CD4-positive, alpha-beta T cell treated with Interleukin-21 for 1 hour (primary cell): Measurements from ENCODE around the gene ADD1.

Experiments
- DNase-seq: peaks from one replicate; pipeline ENCODE4 v3.0.0-alpha.2; 2020

The ADD1 gene

DNA sequence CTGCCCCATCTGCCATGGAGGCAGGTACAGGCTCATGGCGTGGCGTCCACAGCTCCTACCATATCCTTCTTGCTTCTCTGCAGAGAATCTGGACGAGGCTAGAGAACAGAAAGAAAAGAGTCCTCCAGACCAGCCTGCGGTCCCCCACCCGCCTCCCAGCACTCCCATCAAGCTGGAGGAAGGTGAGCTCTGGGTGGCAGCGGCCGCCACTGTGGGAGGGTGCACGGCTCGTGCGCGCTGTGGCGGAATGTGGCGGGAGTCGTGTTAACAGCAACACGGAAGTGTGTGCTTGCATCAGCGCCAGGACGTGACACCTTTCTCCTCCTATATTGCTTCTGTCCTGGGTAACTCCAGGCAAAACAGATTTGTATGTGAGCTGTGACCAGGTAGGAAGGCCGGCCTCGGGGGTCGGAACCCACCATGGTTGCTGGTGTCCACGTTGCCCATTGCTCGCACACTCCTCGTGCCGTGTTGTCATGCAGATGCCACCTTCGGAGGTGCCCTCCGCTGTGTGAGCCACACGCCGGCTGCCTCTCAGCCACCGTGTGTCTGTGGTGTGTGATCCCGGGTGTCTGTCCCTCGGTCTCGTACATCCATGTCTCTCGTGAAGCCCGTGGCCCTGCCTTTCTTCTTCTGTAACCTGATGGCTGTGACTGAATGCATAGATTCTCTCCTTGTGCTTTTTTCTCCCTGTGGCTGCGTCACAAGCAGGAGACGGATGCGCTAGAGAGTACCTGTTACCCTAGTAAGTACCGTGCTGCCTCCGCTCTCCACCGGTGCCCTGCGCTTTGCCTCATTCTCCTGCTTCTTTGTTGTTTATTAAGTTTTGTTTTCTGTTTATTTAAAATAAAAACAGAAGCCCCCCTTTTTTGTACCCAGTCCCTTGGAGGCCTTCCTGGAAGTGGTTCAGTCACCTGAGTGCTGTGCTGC lies 82.6 kb downstream of the ADD1 start:
- DNase-seq, result no peak

DNA sequence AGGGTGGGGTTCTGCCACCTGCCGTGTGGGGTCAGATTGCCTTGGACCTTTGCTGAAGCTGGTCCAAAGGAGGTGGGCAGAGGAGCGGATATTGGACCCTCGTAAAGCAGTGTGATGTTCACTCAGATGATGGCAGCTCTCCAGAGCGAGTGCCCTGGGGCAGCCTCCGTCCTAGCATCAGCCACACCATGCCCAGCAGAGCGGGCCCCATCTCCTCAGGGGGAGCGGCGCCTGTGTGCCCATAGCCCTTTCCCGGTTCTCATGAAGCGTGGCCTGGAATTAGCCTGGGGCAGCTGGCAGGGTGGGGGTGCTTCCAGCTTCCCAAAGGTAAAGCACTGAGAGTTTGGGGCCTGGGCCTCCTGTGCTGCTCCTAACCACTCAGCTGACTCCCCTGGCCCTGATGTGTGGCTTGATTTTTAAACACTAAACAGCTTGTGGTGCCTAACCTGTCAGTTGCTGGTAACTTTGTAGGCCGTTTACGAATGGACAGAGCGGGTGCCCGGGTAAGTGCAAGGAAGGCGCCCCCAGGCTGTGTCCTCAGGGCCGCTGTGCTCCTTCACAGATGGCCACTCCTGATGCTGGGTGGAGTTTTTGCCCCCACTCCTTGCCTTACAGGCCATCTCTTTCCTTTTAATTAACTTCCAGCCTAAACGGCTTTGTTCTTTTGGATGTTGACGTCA lies 83.5 kb downstream of the ADD1 start:
- DNase-seq, result no peak

DNA sequence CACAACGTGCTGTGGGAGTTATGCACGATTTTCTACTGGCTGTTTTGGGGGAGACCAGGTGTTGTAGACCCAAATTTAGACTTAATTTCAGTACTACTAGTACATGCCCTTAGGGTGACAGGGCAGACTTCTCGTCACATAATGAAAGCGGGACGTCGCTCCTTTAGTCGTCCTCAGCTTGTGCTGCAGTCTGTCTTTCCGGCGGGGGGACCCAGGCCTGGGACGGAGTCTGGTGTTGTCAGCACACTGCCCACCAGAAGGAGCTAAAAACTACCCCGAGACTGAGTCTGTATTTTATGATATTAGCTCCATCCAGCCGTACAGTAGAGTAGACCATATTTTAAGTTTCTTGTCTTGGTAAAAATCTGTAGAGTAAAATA lies 84.0 kb downstream of the ADD1 start:
- no peak for DNase-seq

GRCh38 chr4:2928242-2929176 lies 84.9 kb downstream of the ADD1 start:
- no peak for DNase-seq

- no peak for DNase-seq
Observed at GRCh38 chr4:2929469-2929868, 85.8 kb downstream of the ADD1 start.

DNA sequence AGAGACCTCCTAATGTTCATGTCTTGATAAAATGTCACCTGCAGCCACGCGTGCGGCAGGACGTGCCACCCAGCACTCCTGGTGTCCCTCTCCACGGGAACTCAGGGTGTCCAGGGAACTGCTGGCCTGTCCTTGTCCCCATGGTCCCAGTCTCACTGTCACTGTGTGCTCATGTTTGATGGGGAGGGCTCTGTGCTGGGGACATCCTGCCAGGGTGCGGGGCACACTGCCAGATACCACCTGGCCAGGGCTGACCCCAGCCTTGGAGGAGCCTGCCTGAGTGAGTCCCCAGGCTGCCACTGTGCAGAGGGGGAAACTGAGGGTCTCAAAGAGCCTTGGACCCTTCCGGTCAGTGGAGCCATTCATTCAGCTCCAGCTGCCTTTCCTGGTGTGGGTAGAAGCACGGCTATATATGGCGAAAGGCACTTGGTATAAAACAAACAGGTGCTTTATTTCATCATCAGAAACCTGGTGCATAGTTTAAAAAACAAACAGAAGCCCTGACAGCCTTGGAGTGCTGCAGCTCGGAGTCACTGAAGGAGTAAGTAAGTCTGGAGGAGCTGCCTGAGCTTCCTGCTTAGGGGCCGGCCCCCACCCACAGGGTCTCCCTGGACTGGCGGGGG lies 86.6 kb downstream of the ADD1 start:
- DNase-seq, result no peak

DNA sequence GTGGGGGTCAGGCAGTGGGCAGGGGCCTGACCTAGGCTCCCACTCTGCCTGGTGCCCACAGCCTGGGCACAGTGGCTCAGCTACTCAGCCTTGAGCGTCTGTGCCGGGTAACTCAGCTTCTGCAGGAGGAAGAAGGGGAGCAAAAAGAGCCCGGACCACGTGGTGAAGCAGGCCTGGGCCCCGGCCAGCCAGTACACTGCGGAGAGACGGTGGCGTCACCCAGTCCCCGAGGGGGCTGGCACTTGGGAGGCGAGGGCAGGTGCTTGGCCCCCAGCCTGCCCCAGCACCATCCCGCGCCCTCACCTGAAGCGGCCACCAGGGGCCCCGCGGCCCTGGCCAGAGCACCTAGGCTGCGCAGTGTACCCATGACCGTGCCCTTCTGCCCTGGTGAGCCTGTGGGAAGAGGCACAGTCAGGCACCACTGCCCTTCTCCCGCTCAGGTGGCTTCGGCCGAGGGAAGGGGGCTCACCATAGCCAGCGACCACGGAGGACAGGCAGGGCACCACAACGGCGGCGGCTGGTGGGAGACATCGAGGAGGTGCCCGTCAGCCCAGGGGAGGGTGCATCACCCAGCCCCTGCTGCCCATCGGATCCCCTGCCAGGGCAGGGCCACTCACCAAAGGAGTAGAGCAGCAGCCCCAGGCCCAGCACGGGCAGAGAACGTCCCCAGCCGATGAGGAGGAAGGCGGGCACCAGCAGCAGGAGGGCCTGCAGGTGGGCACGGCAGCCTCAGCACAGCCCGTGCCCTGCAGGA lies 87.3 kb downstream of the ADD1 start:
- no peak for DNase-seq

GRCh38 chr4:2931512-2932301 lies 88.1 kb downstream of the ADD1 start:
- peak; percentile 76 for DNase-seq

DNA sequence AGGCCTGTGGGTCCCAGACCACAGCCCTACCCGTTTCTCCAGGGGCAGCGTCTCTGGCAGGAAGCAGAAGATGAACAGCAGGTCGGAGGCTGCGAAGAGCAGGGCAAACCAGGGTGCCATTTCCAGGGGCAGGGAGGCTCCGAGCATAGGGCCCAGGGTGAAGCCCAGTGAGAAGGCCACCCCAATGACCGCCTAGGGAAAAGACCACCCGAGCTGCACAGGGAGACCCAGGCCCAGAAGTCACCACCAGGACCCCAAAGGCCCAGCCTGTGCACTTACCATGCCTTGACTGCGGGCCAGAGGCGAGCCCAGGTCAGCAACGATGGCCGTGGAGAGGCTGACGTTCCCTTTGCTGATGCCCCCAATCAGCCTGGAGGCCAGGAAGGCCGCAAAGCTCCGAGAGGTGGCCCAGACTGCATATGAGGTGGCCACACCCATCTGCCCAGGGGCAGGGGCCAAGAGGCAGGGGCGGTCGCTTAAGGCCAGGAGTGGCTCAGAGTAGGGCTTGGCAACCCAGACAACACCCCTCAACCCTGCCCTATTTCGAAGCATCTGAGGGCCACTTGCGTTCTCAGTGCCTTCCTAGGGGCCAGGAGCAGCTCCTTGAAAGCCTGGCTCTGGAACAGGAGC lies 88.8 kb downstream of the ADD1 start:
- no peak for DNase-seq

GRCh38 chr4:2932951-2933565 lies 89.4 kb downstream of the ADD1 start:
- DNase-seq, result peak; percentile 35

- no peak for DNase-seq
Observed at GRCh38 chr4:2933566-2934076, 90.0 kb downstream of the ADD1 start.

- peak; percentile 55 for DNase-seq
Observed at GRCh38 chr4:2934077-2934812, 90.6 kb downstream of the ADD1 start.

DNA sequence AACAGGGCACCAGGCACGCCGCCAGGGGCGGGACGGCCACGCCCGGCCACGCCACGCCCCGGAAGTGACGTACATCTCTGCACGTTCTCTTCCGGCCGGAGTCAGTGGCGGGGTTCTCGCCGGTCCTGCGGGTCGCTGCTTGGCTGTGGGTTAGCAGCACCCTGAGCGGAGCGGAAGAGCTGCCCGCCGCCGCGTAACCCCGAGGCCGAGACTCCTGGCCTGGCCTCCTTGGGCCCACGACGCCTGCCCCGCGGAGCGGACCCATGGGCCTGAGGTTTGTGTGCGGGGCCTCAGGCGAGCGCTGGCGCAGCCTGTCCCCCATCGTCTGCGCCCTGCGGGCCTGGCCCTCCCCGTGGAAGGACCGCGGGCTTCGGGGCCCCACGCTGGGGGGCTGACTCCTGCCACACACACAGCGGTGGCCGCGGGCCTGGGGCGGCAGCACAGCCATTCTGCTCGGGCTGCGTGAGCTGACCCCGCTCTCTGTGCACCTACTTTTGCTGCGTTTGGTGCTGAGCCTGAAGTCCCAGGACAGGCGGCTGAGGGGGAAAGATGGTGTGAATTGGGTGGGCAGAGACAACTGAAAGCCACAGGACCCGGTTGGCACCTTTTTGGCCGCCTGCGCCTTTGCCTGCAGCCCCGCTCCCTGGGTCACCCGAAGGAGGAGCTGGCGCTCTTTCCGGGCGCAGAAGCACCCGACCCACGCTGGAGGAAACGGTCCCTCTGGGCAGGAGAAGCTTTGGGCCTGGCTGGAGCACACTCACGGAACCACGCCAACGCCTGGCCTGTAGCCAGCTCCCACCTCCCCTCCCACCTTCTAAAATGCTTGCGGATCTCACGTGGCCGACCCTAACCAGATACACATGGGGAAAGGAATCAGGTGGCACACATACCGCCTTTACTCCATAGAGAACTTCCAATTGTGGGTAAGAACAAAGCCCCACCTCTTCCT lies 91.4 kb downstream of the ADD1 start:
- peak; percentile 95 for DNase-seq

GRCh38 chr4:2935762-2936743 lies 92.4 kb downstream of the ADD1 start:
- peak; percentile 79 for DNase-seq

DNA sequence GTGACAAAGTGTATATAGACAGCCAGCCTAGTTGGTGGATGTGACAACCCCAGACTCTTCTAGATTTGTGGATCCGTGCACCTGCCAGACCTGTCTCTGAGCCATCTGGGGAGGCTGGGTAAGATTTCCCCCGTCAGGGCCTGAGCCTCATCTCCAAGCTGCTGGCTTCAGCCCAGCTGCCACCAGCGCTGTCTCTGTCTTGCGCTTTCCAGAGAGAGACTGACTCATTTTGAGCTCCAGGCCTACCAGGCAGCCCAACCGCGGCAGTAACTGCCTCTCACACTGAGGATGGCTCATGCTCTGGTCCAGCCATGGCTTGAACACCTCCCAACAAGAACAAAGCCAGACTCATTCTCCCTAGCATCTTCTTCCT lies 93.1 kb downstream of the ADD1 start:
- peak; percentile 35 for DNase-seq

GRCh38 chr4:2937146-2937857 lies 93.7 kb downstream of the ADD1 start:
- DNase-seq, result peak; percentile 39
